Measurements from ENCODE around the gene OTUB1.

Gene OTUB1

GRCh38 chr11:64001484-64002420, 15.5 kb downstream of the OTUB1 start:
- DNase-seq (ENCODE audit: extremely low read depth, low read depth): no peak
- TF ChIP-seq, protein P1, sequence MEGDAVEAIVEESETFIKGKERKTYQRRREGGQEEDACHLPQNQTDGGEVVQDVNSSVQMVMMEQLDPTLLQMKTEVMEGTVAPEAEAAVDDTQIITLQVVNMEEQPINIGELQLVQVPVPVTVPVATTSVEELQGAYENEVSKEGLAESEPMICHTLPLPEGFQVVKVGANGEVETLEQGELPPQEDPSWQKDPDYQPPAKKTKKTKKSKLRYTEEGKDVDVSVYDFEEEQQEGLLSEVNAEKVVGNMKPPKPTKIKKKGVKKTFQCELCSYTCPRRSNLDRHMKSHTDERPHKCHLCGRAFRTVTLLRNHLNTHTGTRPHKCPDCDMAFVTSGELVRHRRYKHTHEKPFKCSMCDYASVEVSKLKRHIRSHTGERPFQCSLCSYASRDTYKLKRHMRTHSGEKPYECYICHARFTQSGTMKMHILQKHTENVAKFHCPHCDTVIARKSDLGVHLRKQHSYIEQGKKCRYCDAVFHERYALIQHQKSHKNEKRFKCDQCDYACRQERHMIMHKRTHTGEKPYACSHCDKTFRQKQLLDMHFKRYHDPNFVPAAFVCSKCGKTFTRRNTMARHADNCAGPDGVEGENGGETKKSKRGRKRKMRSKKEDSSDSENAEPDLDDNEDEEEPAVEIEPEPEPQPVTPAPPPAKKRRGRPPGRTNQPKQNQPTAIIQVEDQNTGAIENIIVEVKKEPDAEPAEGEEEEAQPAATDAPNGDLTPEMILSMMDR (IDR thresholded peaks at IDR 0.05; ENCODE audit: low read depth, low read length): no peak

- DNase-seq (ENCODE audit: extremely low read depth, low read depth): no peak
- TF ChIP-seq, protein P1 (IDR thresholded peaks at IDR 0.05; ENCODE audit: low read depth, low read length): no peak
Measured at GRCh38 chr11:64003807-64004589, 17.8 kb downstream of the OTUB1 start.

- TF ChIP-seq, protein P1 (IDR thresholded peaks at IDR 0.05; ENCODE audit: low read depth, low read length): no peak
- no peak for DNase-seq (ENCODE audit: extremely low read depth, low read depth)
Measured at GRCh38 chr11:64004590-64004984, 18.3 kb downstream of the OTUB1 start.

- TF ChIP-seq, protein P1 (IDR thresholded peaks at IDR 0.05; ENCODE audit: low read depth, low read length): no peak
- DNase-seq (ENCODE audit: extremely low read depth, low read depth): no peak
Measured at GRCh38 chr11:64005691-64006090, 19.5 kb downstream of the OTUB1 start.

- DNase-seq (ENCODE audit: extremely low read depth, low read depth): no peak
- TF ChIP-seq, protein P1 (IDR thresholded peaks at IDR 0.05; ENCODE audit: low read depth, low read length): no peak
Measured at GRCh38 chr11:64006398-64006797, 20.2 kb downstream of the OTUB1 start.

DNA sequence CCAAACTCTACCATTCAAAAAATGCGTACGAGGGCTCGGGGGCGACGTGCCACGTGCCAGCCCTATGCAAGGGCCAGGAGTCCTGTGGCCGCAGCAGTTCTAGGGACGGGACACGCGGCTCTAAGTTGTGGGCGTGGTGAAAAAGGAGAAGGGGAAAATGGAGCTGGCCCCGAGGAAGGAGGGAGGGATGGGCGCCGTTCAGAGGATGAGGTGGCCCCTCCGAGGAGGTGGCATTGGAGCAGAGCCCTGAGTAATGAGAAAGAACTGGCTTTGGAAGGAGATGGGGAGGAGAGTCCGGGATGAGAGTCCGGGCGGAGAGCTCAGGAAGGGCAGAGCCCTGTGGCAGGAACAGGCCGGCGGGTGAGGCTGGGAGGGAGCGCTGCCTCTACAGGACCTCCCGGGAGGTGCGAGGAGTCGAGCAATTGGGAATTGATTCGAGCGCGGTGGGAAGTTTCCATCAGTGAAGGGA, 21.0 kb downstream of the OTUB1 start:
- no peak for DNase-seq (ENCODE audit: extremely low read depth, low read depth)
- TF ChIP-seq, protein P1 (IDR thresholded peaks at IDR 0.05; ENCODE audit: low read depth, low read length): no peak; the same call in 1 of the 2 replicates
